Stimulated activated naive CD8-positive, alpha-beta T cell treated with anti-CD3 and anti-CD28 coated beads, Interleukin-15, amount 100 ng/mL, for 72 hours (primary cell): ENCODE data around the gene NR6A1.

Source experiments
- ATAC-seq: fragments of 150-1000 bp; cut with Tn5 transposase; 2 replicates; pipeline ENCODE4 v1.10.0; 2021; ENCODE audit warnings: mild to moderate bottlenecking, moderate library complexity
- DNase-seq, 2 donors: peaks; one replicate each; pipeline ENCODE4 v3.0.0; 2021 to 2022
- H3K27ac Mint-ChIP-seq, 2 donors: one replicate each; pipeline ENCODE4 v1.8.0; 2022; ENCODE audit warnings: mild to moderate bottlenecking in 2 of 2, mixed read lengths in 2 of 2, moderate library complexity in 2 of 2
- H3K27me3 Mint-ChIP-seq: one replicate; pipeline ENCODE4 v1.8.0; 2022; ENCODE audit warnings: mixed read lengths
- H3K4me1 Mint-ChIP-seq: one replicate; pipeline ENCODE4 v1.8.0; 2022; ENCODE audit warnings: mild to moderate bottlenecking, mixed read lengths
- H3K4me3 Mint-ChIP-seq, 2 donors: one replicate each; pipeline ENCODE4 v1.8.0; 2022; ENCODE audit warnings: mild to moderate bottlenecking in 2 of 2, mixed read lengths in 2 of 2, moderate library complexity in 1 of 2
- H3K9me3 Mint-ChIP-seq, 2 donors: one replicate each; pipeline ENCODE4 v1.8.0; 2022; ENCODE audit warnings: mixed read lengths in 2 of 2

Gene NR6A1

GRCh38 chr9:124659099-124659659 is 111.9 kb downstream of the NR6A1 start:
- H3K27ac Mint-ChIP-seq = peak overlapping the region; percentile 16 to 97
- peaks cover 21% of the 10 kb centered on the region for H3K4me1 Mint-ChIP-seq
- peak overlapping the region; percentile 81 to 97 for H3K4me3 Mint-ChIP-seq
- H3K27me3 Mint-ChIP-seq = no peaks in the 10 kb centered on the region
- peak; percentile 35 for ATAC-seq
- peak; percentile 29 to 37 for DNase-seq
- H3K9me3 Mint-ChIP-seq = no peaks in the 10 kb centered on the region

GRCh38 chr9:124658165-124659017 is 112.7 kb downstream of the NR6A1 start:
- DNase-seq (peak; percentile 61 to 75), ATAC-seq (peak; percentile 99)
- Mint-ChIP-seq H3K4me1 (peaks cover 21% of the 10 kb centered on the region), H3K27me3 (no peaks in the 10 kb centered on the region), H3K4me3 (peak overlapping the region; percentile 81 to 97), H3K27ac (peak overlapping the region; percentile 16 to 97), H3K9me3 (no peaks in the 10 kb centered on the region)

GRCh38 chr9:124657516-124657915 is 113.6 kb downstream of the NR6A1 start:
- Mint-ChIP-seq H3K27ac (no peak overlapping the region), H3K27me3 (no peaks in the 10 kb centered on the region), H3K9me3 (no peaks in the 10 kb centered on the region), H3K4me1 (peaks cover 21% of the 10 kb centered on the region), H3K4me3 (no peak overlapping the region)
- no peak for ATAC-seq
- DNase-seq = no peak

- ATAC-seq = no peak
- H3K27me3 Mint-ChIP-seq = no peaks in the 10 kb centered on the region
- H3K9me3 Mint-ChIP-seq = no peaks in the 10 kb centered on the region
- no peak for DNase-seq
- H3K27ac Mint-ChIP-seq = no peak overlapping the region
- H3K4me3 Mint-ChIP-seq = no peak overlapping the region
- H3K4me1 Mint-ChIP-seq = peaks cover 9% of the 10 kb centered on the region
Measured at GRCh38 chr9:124654431-124654830, 116.7 kb downstream of the NR6A1 start.

GRCh38 chr9:124652615-124653393 is 118.3 kb downstream of the NR6A1 start:
- Mint-ChIP-seq H3K27me3 (no peaks in the 10 kb centered on the region), H3K27ac (no peak overlapping the region), H3K4me3 (no peak overlapping the region), H3K4me1 (peaks cover 2% of the 10 kb centered on the region), H3K9me3 (no peaks in the 10 kb centered on the region)
- DNase-seq = no peak
- no peak for ATAC-seq

GRCh38 chr9:124652203-124652602 is 118.9 kb downstream of the NR6A1 start:
- Mint-ChIP-seq H3K27me3 (no peaks in the 10 kb centered on the region), H3K27ac (no peak overlapping the region), H3K9me3 (no peaks in the 10 kb centered on the region), H3K4me1 (no peaks in the 10 kb centered on the region), H3K4me3 (no peak overlapping the region)
- ATAC-seq (no peak), DNase-seq (no peak)

GRCh38 chr9:124645274-124645673 is 125.8 kb downstream of the NR6A1 start:
- Mint-ChIP-seq H3K9me3 (no peaks in the 10 kb centered on the region), H3K4me3 (no peak overlapping the region), H3K4me1 (no peaks in the 10 kb centered on the region), H3K27ac (no peak overlapping the region), H3K27me3 (no peaks in the 10 kb centered on the region)
- DNase-seq = no peak
- no peak for ATAC-seq

- H3K4me1 Mint-ChIP-seq = no peaks in the 10 kb centered on the region
- H3K4me3 Mint-ChIP-seq = no peak overlapping the region
- H3K9me3 Mint-ChIP-seq = no peaks in the 10 kb centered on the region
- H3K27me3 Mint-ChIP-seq = peaks cover 14% of the 10 kb centered on the region
- H3K27ac Mint-ChIP-seq = no peak overlapping the region
- DNase-seq (no peak), ATAC-seq (no peak)
Measured at GRCh38 chr9:124639637-124640036, 131.5 kb downstream of the NR6A1 start.

GRCh38 chr9:124635285-124635684 is 135.8 kb downstream of the NR6A1 start:
- no peaks in the 10 kb centered on the region for H3K4me1 Mint-ChIP-seq
- H3K9me3 Mint-ChIP-seq = no peaks in the 10 kb centered on the region
- ATAC-seq (no peak), DNase-seq (no peak)
- H3K27me3 Mint-ChIP-seq = peaks cover 14% of the 10 kb centered on the region
- H3K27ac Mint-ChIP-seq = no peak overlapping the region
- no peak overlapping the region for H3K4me3 Mint-ChIP-seq

GRCh38 chr9:124632077-124632621 is 139.0 kb downstream of the NR6A1 start:
- Mint-ChIP-seq H3K4me1 (no peaks in the 10 kb centered on the region), H3K27me3 (peaks cover 10% of the 10 kb centered on the region), H3K9me3 (no peaks in the 10 kb centered on the region), H3K4me3 (no peak overlapping the region), H3K27ac (peak overlapping the region in 1 of 2 donors; percentile 3)
- DNase-seq (no peak), ATAC-seq (no peak)

GRCh38 chr9:124631326-124631725 is 139.8 kb downstream of the NR6A1 start:
- peaks cover 2% of the 10 kb centered on the region for H3K27me3 Mint-ChIP-seq
- no peaks in the 10 kb centered on the region for H3K4me1 Mint-ChIP-seq
- ATAC-seq = no peak
- no peak for DNase-seq
- H3K4me3 Mint-ChIP-seq = no peak overlapping the region
- H3K9me3 Mint-ChIP-seq = no peaks in the 10 kb centered on the region
- H3K27ac Mint-ChIP-seq = no peak overlapping the region

- H3K27ac Mint-ChIP-seq = no peak overlapping the region
- H3K4me1 Mint-ChIP-seq = no peaks in the 10 kb centered on the region
- DNase-seq (no peak), ATAC-seq (no peak)
- peaks cover 8% of the 10 kb centered on the region for H3K27me3 Mint-ChIP-seq
- no peaks in the 10 kb centered on the region for H3K9me3 Mint-ChIP-seq
- no peak overlapping the region for H3K4me3 Mint-ChIP-seq
Measured at GRCh38 chr9:124629600-124629999, 141.5 kb downstream of the NR6A1 start.

GRCh38 chr9:124628741-124629140 is 142.4 kb downstream of the NR6A1 start:
- ATAC-seq (no peak), DNase-seq (no peak)
- no peaks in the 10 kb centered on the region for H3K9me3 Mint-ChIP-seq
- no peak overlapping the region for H3K4me3 Mint-ChIP-seq
- peaks cover 11% of the 10 kb centered on the region for H3K27me3 Mint-ChIP-seq
- H3K27ac Mint-ChIP-seq = no peak overlapping the region
- no peaks in the 10 kb centered on the region for H3K4me1 Mint-ChIP-seq

GRCh38 chr9:124626276-124626675 is 144.8 kb downstream of the NR6A1 start:
- ATAC-seq (no peak), DNase-seq (no peak)
- H3K9me3 Mint-ChIP-seq = no peaks in the 10 kb centered on the region
- H3K4me1 Mint-ChIP-seq = no peaks in the 10 kb centered on the region
- H3K4me3 Mint-ChIP-seq = no peak overlapping the region
- H3K27ac Mint-ChIP-seq = no peak overlapping the region
- H3K27me3 Mint-ChIP-seq = peaks cover 23% of the 10 kb centered on the region

- Mint-ChIP-seq H3K27me3 (peaks cover 23% of the 10 kb centered on the region), H3K4me3 (no peak overlapping the region)
Measured at GRCh38 chr9:124625087-124625486, 146.0 kb downstream of the NR6A1 start.

GRCh38 chr9:124624735-124624992 is 146.4 kb downstream of the NR6A1 start:
- Mint-ChIP-seq H3K27me3 (peaks cover 23% of the 10 kb centered on the region), H3K4me3 (no peak overlapping the region), H3K27ac (no peak overlapping the region), H3K4me1 (no peaks in the 10 kb centered on the region), H3K9me3 (no peaks in the 10 kb centered on the region)
- no peak for DNase-seq
- ATAC-seq = no peak

More at GRCh38 chr9:124625087-124625486, 146.0 kb downstream of the NR6A1 start:
- DNase-seq (no peak), ATAC-seq (no peak)
- Mint-ChIP-seq H3K4me1 (no peaks in the 10 kb centered on the region), H3K9me3 (no peaks in the 10 kb centered on the region), H3K27ac (no peak overlapping the region)
